ENCODE results near the gene BMF.

Gene BMF

DNA sequence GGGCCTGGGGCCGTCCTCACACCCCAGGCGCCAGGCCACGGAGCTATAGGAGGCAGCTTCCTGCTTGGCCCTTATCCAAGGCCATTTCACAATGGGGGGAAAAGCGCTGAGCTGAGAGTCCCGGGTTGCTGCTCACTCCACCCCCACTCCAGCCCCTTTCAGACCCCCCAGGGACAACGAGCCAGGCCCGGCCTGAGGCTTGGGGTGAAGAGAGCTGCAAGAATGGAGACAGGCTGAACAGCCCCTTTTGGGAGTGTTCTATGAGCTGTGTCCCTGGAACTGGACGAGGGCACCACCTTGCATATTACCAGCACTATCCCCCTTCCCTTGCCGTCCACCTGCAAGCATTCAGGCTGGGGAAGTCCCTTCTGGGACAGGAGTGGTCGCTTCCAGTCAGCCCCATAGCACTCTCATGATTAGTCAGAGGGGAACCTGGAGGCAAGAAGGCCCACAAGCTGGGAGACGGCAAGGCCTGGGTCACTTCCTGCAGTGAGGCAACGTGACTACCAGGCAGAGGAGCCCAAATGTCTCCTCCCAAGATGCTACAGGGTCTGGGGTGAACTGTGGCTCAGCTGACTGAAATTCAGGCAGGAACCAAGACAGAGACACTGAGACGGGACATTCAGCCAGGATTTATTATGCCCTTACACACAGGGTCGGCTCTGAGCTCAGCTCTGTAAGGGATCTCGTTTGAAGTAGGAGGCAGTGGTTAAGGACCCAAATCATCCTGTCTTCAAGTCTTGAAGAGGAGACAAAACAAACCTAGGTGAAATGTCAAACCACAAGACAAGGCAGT is 61.1 kb downstream of the BMF start:
- Mint-ChIP-seq H3K36me3 (peaks cover 3% of the 10 kb centered on the region), H3K4me1 (ENCODE audit: low read depth) (peaks cover 77% of the 10 kb centered on the region)

DNA sequence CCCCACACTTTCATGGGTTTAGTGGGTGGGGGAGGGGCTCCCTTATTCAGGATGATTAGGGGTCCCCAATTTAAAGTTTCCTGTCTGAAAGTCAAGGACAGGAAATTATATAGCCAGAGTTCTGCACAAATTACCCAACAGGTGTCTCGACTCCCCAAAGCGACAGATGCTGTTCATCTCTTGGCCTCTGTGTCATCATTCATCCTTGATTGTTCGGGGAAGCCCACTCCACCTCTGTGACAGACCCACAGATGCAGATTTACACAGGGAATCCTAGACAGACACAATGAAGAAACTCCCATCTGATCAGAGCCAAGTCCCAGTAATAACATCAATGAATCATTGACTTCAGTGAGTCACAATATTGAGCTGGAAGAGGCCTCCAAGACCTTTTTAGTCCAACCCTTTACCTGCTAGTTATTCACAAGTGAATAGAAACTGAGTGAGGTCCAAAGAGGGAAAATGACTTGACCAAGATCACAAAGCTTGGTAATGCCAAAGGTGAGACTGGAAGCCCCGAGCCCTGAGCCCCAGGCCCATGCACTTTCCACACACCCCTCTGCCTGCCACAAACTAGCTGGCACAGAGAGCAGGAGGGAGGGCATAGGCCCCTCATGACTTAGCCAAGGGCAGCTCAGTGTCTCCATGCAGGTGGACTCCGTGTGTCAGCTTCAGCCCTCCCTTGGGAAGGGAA is 61.8 kb downstream of the BMF start:
- Mint-ChIP-seq H3K4me3 (peak overlapping the region; percentile 72), H3K4me1 (ENCODE audit: low read depth) (peaks cover 69% of the 10 kb centered on the region), H3K27ac (peak overlapping the region; percentile 98), H3K27me3 (no peaks in the 10 kb centered on the region), H3K36me3 (peaks cover 3% of the 10 kb centered on the region), H3K9me3 (ENCODE audit: low read depth) (no peaks in the 10 kb centered on the region)

More for the DNA sequence above, 61.1 kb downstream of the BMF start:
- Mint-ChIP-seq H3K27me3 (no peaks in the 10 kb centered on the region), H3K27ac (peak overlapping the region; percentile 98), H3K4me3 (peak overlapping the region; percentile 78), H3K9me3 (ENCODE audit: low read depth) (no peaks in the 10 kb centered on the region)

DNA sequence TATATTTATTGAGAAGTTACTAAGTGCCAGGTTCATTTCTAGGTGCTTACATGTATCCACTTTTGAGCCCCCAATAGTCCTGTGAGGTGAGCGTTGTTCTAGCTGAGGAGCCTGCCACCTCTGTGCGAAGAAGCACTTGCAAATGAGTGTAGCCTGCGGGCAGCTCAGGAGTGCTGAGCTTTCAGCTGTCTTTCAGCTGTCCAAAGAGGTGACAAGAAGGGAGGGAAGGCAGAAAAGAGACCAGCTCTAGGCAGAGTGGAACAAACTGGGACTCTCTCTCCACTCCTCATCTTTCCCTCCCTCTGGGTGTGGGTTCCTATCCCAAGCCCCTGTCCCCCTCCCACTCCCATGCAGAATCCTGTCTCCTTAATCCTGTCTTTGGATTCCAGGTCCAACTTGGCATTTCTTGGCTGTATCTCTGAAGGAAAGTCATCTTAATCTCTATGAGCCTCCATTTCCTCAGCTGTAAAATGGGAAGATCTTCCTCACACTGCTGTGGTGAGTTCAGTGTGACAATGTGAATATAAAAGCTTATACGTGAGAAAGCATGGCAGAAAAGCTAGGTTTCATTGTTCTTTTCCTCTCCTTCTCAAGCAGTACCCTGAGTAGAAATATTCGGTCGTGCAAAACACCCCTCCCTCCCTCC is 63.0 kb downstream of the BMF start:
- no peaks in the 10 kb centered on the region for H3K9me3 Mint-ChIP-seq (ENCODE audit: low read depth)
- peak overlapping the region; percentile 77 for H3K27ac Mint-ChIP-seq
- H3K27me3 Mint-ChIP-seq = no peaks in the 10 kb centered on the region
- H3K4me3 Mint-ChIP-seq = peak overlapping the region; percentile 78
- peaks cover 70% of the 10 kb centered on the region for H3K4me1 Mint-ChIP-seq (ENCODE audit: low read depth)
- H3K36me3 Mint-ChIP-seq = peaks cover 3% of the 10 kb centered on the region

DNA sequence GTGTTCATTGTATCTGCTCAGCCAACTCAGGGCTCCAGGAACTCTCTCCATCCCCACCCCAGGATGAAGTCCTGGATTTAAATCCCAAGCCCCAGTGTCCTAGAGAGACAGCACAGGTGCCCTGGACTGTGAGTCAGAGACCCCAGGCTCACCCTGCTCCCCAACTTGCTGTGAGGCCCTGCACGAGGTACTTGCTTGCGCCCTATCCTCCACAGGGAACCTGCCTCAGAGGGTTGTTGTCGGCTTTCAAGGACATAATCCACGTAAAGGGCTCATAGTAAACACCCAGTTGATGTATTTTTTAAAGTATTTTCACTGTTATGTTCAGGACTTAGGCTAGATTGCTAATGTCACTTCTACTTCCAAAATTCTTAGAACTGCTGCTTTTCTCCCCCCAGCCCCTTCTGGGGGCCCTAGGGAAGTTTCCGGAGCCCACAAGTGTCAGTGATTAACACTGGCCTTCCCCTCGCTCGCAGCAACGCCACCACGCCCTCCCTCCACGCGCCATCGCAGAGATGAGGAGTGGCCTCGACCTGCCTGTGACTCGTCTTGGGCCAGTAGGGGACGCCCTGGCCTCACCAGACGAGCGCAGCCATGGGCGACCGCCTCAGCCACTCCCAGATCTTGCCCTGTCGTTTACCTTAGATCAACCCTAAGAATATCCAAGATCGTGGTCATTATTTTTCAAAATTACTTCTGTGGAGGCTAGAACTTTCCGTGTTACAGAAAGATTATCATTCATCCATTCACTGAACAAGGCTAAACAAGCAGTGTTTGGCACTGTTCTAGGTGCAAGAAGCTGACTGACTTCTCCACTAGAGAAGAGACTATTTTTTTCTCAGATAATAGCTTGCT is 63.7 kb downstream of the BMF start:
- peaks cover 74% of the 10 kb centered on the region for H3K4me1 Mint-ChIP-seq (ENCODE audit: low read depth)
- H3K27me3 Mint-ChIP-seq = no peaks in the 10 kb centered on the region
- peak overlapping the region; percentile 78 for H3K4me3 Mint-ChIP-seq
- no peaks in the 10 kb centered on the region for H3K9me3 Mint-ChIP-seq (ENCODE audit: low read depth)
- H3K36me3 Mint-ChIP-seq = peaks cover 3% of the 10 kb centered on the region
- peak overlapping the region; percentile 77 for H3K27ac Mint-ChIP-seq

DNA sequence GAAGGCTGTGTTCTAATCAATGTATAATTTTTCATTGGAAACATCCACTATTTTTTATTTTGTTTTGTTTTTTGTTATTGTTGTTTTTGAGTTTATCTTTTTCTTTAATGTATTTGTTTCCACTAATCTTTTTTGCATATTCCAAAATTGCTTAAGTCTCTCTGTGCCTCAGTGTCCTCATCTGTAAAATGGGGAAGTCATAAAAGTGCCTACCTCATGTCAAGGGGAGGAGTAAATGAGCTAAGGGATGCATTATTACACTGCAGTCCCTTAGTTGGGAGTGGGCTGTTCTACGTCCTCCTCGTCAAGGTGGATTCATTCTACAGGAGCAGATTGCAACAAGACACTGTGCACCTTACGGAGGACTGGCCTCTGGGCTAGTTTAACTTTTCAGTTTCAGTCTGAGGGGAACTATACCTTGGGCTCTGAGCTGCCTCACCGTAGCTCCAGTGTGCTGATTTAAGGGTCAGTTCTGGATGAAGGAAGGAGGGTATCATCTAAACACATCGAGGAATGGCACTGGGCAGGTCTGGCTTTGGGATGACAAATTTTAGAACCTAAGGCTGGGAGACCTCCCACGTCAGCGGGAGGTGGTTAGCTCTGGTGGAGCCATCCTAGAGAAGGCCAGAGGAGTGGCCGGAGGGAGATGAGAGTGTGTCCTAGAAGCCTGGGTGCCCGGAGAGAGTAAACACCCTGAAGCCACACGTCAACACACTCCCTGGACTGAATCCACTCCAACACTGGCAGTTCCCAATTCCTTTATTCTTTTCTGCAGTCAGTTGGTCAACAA is 64.6 kb downstream of the BMF start:
- Mint-ChIP-seq H3K27ac (peak overlapping the region; percentile 77), H3K9me3 (ENCODE audit: low read depth) (no peaks in the 10 kb centered on the region), H3K27me3 (no peaks in the 10 kb centered on the region), H3K36me3 (peaks cover 6% of the 10 kb centered on the region), H3K4me3 (peak overlapping the region; percentile 78), H3K4me1 (ENCODE audit: low read depth) (peaks cover 71% of the 10 kb centered on the region)

DNA sequence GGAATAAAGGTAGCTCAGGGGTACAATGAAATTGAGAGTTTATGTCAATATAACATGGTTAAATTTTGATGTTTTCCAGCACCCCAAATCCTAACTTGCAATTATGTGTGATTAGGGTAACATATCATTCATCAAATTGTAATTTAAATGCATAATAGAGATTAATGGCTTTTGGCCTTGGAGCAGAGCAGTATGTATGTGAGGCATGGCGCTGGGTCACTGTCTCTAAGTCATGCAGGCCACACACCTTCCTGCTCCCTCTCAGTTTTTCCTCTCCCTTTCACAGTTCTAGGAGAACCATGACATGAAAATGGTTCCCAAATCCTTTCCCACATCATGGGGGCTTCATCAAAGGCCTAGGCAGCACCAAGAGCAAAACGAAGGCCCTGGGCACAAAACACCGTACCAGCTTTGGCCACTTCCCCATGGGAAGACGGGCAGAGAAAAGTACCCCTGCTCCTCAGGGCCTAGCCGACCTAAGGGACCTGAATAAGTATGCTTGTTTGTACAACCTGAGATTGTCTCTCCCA is 65.8 kb downstream of the BMF start:
- Mint-ChIP-seq H3K4me3 (no peak overlapping the region), H3K4me1 (ENCODE audit: low read depth) (peaks cover 65% of the 10 kb centered on the region), H3K27me3 (no peaks in the 10 kb centered on the region), H3K36me3 (peaks cover 3% of the 10 kb centered on the region), H3K9me3 (ENCODE audit: low read depth) (no peaks in the 10 kb centered on the region), H3K27ac (no peak overlapping the region)

DNA sequence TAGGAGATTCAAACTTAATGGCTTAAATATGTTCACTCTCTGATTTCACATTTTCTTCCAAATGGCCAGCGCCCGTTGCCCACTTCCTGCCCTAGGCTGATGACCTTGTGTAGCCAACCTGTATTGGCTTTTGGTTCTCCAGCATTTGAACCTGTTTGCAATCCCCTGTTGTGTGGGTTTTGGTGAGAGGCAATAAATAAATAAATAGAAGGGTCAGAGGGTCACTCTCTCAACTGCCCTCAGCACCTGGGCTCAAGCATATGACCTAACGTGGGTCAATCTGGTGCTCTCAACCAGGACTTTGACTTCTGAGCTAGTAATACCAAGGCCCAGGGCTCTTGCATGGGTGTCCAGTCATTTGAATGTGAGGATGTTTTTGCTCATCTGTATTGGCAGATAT is 67.9 kb downstream of the BMF start:
- Mint-ChIP-seq H3K9me3 (ENCODE audit: low read depth) (no peaks in the 10 kb centered on the region), H3K4me1 (ENCODE audit: low read depth) (peaks cover 57% of the 10 kb centered on the region), H3K36me3 (peaks cover 10% of the 10 kb centered on the region), H3K27ac (peak overlapping the region; percentile 89), H3K4me3 (peak overlapping the region; percentile 99), H3K27me3 (no peaks in the 10 kb centered on the region)

DNA sequence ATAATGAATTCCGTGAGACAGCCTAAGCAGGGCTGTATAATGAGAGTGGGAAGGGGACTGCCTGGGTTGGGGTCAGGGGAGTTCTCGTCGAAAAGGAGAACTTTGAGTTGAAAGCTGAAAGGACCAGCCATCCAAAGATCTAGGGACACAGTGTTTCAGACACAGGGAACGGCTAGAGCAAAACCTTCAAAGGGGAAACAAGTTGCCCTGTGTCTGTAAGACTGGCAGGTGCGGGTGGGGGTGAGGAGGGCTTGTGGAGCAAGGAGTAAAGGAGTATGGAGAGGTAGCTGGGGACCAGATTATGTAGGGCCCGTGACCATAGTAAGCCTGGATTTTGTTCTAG is 68.4 kb downstream of the BMF start:
- Mint-ChIP-seq H3K4me1 (ENCODE audit: low read depth) (peaks cover 54% of the 10 kb centered on the region), H3K9me3 (ENCODE audit: low read depth) (no peaks in the 10 kb centered on the region), H3K27me3 (no peaks in the 10 kb centered on the region), H3K27ac (peak overlapping the region; percentile 89), H3K4me3 (peak overlapping the region; percentile 99), H3K36me3 (peaks cover 10% of the 10 kb centered on the region)

DNA sequence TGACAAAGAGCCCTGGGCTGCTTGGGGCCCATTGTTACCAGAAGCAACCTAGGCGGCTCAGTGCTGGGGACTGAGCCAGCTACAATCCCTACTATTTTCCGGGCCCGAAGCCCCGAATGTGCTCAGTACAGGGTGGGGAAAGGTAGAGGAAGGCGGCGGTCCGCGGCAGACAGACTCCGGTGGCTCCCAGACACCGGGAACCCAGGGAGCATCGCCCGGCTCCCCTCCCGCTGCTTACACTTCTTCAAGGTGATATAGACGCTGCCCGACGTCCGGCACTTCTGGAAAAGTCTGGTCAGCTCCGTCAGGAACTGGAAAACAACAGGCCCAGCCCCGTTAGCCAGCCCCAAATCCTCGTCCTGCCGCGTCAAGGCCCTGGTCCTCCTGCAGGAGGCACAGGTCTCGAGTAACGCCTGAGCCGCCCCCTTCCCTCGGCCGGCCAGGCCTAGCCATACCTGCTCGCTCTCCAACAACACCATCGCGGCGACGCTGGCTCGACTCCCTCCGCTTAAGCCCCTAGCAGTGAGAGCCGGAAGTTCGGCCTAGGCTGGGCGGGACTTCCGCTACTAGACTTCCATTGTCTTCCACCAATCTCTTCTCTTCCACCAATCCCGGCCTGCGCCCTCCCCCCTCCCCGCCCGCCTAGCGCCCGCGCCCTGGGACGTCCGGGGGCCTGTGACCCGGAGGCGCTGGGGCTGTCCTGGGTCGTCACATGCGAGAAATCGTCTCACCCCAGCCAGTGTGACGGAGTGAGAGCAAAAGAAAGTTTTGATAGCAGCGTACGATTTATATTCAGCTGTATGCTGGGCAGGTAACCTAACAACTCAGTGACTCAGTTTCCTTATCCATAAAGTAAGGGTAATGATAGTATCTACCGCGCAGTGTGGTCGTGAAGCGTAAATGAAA is 69.8 kb downstream of the BMF start, which contains the start of gene SRP14:
TSS of gene SRP14 (minus strand) at position 544 of the 906 bp plus-strand sequence. CDS start at position 479, 65 bp downstream.
- no peaks in the 10 kb centered on the region for H3K9me3 Mint-ChIP-seq (ENCODE audit: low read depth)
- peaks cover 10% of the 10 kb centered on the region for H3K36me3 Mint-ChIP-seq
- peaks cover 46% of the 10 kb centered on the region for H3K4me1 Mint-ChIP-seq (ENCODE audit: low read depth)
- no peaks in the 10 kb centered on the region for H3K27me3 Mint-ChIP-seq
- peak within 1 kb of the TSS; percentile 99 for H3K4me3 Mint-ChIP-seq
- H3K27ac Mint-ChIP-seq = peak within 1 kb of the TSS; percentile 98

DNA sequence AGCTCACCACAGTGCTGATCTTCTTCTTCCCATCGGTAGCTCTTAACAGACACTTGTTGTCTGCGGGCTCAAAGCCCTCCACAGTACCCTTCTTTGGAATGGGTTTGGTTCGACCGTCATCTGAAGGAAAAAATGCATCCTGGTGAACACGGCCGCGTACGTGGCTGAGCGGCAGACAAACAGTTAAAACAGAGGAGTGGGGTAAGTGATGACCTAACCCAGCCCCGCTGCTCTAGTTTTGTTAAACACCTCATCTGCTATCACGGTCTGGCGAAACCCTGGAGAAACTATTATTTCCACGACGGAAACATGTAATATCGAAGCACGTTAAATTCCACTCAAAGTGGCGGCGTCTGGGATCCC is 70.4 kb downstream of the BMF start:
- H3K4me3 Mint-ChIP-seq = peak overlapping the region; percentile 99
- H3K27me3 Mint-ChIP-seq = no peaks in the 10 kb centered on the region
- peak overlapping the region; percentile 98 for H3K27ac Mint-ChIP-seq
- H3K36me3 Mint-ChIP-seq = peaks cover 10% of the 10 kb centered on the region
- H3K9me3 Mint-ChIP-seq (ENCODE audit: low read depth) = no peaks in the 10 kb centered on the region
- H3K4me1 Mint-ChIP-seq (ENCODE audit: low read depth) = peaks cover 46% of the 10 kb centered on the region

All from activated naive CD8-positive, alpha-beta T cell (primary cell).